Ovary (tissue), 3 donors: ENCODE data around the gene SMIM12.
"Not testable (repeated sequence)": the region's sequence is repeated elsewhere in the genome, so short reads cannot be mapped to it uniquely, and the experiment has no call there.

ENCODE experiments used
- POLR2A ChIP-seq: fragments of 450-650 bp; IDR thresholded peaks from one replicate; pipeline ENCODE4 v1.6.1; 2017; ENCODE audit warnings: antibody characterized with exemption, mild to moderate bottlenecking, moderate library complexity
- TF ChIP-seq, protein P1 (sequence below), 3 donors: fragments of 450-650 bp in 2 of 3; fragments of 200-600 bp in 1 of 3; IDR thresholded peaks; one replicate each; pipeline versions ENCODE4 v1.5.1 to v1.8.0; 2016 to 2022; ENCODE audit warnings: antibody characterized with exemption in 3 of 3, mild to moderate bottlenecking in 1 of 3
- donor health status: DM: no; HTN: no; CAD: no.

- TF ChIP-seq, protein P1, sequence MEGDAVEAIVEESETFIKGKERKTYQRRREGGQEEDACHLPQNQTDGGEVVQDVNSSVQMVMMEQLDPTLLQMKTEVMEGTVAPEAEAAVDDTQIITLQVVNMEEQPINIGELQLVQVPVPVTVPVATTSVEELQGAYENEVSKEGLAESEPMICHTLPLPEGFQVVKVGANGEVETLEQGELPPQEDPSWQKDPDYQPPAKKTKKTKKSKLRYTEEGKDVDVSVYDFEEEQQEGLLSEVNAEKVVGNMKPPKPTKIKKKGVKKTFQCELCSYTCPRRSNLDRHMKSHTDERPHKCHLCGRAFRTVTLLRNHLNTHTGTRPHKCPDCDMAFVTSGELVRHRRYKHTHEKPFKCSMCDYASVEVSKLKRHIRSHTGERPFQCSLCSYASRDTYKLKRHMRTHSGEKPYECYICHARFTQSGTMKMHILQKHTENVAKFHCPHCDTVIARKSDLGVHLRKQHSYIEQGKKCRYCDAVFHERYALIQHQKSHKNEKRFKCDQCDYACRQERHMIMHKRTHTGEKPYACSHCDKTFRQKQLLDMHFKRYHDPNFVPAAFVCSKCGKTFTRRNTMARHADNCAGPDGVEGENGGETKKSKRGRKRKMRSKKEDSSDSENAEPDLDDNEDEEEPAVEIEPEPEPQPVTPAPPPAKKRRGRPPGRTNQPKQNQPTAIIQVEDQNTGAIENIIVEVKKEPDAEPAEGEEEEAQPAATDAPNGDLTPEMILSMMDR (IDR thresholded peaks at IDR 0.05) = not testable (repeated sequence)
- TF ChIP-seq POLR2A = not testable (repeated sequence)
These were observed 48.8 kb downstream of the SMIM12 start for GRCh38 chr1:34810781-34811180.
